Glutamatergic neuron (in vitro differentiated cells): ENCODE results near the gene SYNJ2. TPM values are rescaled to one million over a fixed set of nuclear protein-coding genes. Genes with fewer than 3 reads are reported as not detected.

Source experiments
- DNase-seq: peaks from one replicate; pipeline ENCODE4 v3.0.0; 2022
- H3K27ac Mint-ChIP-seq: one replicate; pipeline ENCODE4 v1.8.0; 2020; ENCODE audit warnings: mild to moderate bottlenecking, mixed read lengths, inconsistent platforms; ENCODE audit not compliant: unreplicated experiment
- H3K27me3 Mint-ChIP-seq: one replicate; pipeline ENCODE4 v1.8.0; 2020; ENCODE audit warnings: mild to moderate bottlenecking, moderate library complexity, mixed read lengths, inconsistent platforms; ENCODE audit not compliant: unreplicated experiment
- H3K36me3 Mint-ChIP-seq: one replicate; pipeline ENCODE4 v1.8.0; 2020; ENCODE audit warnings: mild to moderate bottlenecking, mixed read lengths, inconsistent platforms; ENCODE audit not compliant: unreplicated experiment
- H3K4me1 Mint-ChIP-seq: one replicate; pipeline ENCODE4 v1.8.0; 2020; ENCODE audit warnings: mild to moderate bottlenecking, low read depth, mixed read lengths, inconsistent platforms; ENCODE audit not compliant: unreplicated experiment
- H3K4me3 Mint-ChIP-seq: one replicate; pipeline ENCODE4 v1.8.0; 2020; ENCODE audit warnings: mild to moderate bottlenecking, mixed read lengths, inconsistent platforms; ENCODE audit not compliant: unreplicated experiment
- H3K9me3 Mint-ChIP-seq: one replicate; pipeline ENCODE4 v1.8.0; 2020; ENCODE audit warnings: mild to moderate bottlenecking, moderate library complexity, mixed read lengths, inconsistent platforms; ENCODE audit not compliant: unreplicated experiment
- CTCF ChIP-seq: fragments of 200-600 bp; sonication (generic); IDR thresholded peaks from one replicate; pipeline ENCODE4 v1.5.0; 2021; ENCODE audit not compliant: partially characterized antibody, unreplicated experiment
- total RNA-seq: library from RNA; stranded (reverse); fragmentation: NEBNext Ultra II Directional; extraction: Animal tissue kit (Norgen Biotek cat#: 25700); gene quantifications from one replicate; pipeline ENCODE4 v1.2.1, GENCODE V29; 2021; ENCODE audit not compliant: unreplicated experiment

Gene SYNJ2
- total RNA-seq, 1 donor from 2014 or later: 2.4 TPM

DNA sequence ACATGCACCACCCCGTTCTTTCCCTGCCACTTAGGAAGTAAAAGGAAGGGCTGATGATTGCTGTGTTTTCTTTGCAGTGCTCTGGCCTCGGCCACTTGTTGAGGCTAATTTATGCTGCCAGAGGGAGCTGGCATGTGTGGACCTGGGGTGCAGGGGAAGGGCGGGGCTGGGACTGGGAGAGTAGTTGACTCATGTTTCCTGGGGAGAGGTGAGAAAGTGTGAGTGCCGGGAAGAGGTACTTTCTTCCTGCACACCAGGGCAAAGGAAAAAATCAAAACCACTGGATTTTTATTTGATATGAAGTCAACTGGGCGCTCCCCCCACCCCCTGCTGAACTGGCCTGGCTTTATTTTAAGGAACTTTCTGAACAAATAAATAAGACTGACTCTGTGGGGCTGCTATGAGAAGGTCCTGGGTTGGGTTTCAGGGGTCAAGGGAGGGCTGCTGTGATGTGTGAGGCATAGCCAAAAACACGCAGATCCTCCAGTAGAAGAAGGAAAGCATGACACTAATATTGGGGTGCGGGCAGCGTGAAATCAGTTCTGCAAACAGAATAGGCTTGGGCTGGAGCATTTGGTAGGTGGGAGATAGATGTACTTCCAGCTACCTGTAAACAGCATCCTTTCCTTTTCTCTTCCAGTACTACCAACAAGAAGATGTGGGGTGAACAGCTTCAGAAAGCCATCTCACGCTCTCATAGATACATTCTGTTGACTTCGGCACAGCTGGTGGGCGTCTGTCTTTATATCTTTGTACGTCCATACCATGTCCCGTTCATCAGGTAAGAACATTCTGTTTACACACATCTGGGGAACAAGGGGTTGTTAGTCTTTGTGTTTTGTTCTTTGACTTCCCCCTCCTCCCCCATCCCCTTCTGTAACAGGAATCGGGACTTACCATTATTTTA lies 87.5 kb downstream of the SYNJ2 start:
- DNase-seq: no peak
- Mint-ChIP-seq H3K27me3 (peaks cover 10% of the 10 kb centered on the region), H3K27ac (no peak overlapping the region), H3K4me1 (peaks cover 24% of the 10 kb centered on the region), H3K36me3 (no peaks in the 10 kb centered on the region), H3K9me3 (peaks cover 10% of the 10 kb centered on the region), H3K4me3 (no peak overlapping the region)
- TF ChIP-seq CTCF: no peak

GRCh38 chr6:158069800-158070195 lies 88.1 kb downstream of the SYNJ2 start:
- Mint-ChIP-seq H3K4me3 (no peak overlapping the region), H3K9me3 (peaks cover 10% of the 10 kb centered on the region), H3K4me1 (peaks cover 26% of the 10 kb centered on the region), H3K36me3 (no peaks in the 10 kb centered on the region), H3K27ac (no peak overlapping the region), H3K27me3 (peaks cover 10% of the 10 kb centered on the region)
- no peak for TF ChIP-seq CTCF
- no peak for DNase-seq

GRCh38 chr6:158070513-158070912 lies 88.8 kb downstream of the SYNJ2 start:
- peaks cover 25% of the 10 kb centered on the region for H3K4me1 Mint-ChIP-seq
- H3K4me3 Mint-ChIP-seq: no peak overlapping the region
- no peak for TF ChIP-seq CTCF
- H3K27me3 Mint-ChIP-seq: peaks cover 10% of the 10 kb centered on the region
- no peak overlapping the region for H3K27ac Mint-ChIP-seq
- peaks cover 10% of the 10 kb centered on the region for H3K9me3 Mint-ChIP-seq
- no peak for DNase-seq
- H3K36me3 Mint-ChIP-seq: no peaks in the 10 kb centered on the region

DNA sequence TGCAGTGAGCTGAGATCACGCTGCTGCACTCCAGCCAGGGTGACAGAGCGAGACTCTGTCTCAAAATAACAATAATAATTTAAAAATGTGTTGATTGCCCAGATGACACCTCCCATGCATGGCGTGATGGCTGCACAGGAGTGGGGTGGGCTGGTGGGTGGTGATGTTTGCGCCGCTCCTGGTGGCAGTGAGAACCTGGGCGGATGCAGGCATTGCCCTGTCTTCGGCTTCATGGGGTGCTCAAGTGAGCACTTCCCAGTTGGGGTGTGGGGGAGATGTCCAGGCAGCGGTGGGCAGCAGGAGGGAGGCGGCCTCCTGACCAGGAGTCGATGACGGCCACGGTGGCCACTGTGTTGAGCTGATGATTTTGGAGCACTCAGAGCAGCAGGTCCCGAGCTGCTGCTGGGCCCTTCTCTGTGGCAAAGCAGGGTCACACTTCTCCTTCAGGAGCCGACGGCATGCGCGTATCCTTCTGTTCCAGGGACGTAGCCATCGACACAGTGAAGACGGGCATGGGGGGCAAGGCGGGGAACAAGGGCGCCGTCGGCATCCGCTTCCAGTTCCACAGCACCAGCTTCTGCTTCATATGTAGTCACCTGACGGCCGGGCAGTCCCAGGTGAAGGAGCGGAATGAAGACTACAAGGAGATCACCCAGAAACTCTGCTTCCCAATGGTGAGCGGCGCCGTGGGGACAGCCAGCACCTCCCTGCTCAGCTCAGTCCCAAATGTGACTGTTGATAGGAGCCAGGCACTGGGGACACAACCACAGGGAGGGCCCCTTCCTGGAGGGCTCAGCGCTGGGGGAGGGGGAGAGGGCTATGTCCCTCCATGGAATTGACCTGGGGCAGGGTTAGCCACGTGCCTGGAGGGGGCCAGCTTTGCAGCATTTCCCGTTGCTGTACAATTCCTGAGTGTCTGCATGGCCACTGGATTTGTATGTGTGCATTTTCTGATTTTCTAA lies 89.7 kb downstream of the SYNJ2 start:
- no peak for DNase-seq
- Mint-ChIP-seq H3K27ac (no peak overlapping the region), H3K4me1 (peaks cover 16% of the 10 kb centered on the region), H3K36me3 (no peaks in the 10 kb centered on the region), H3K4me3 (no peak overlapping the region), H3K9me3 (peaks cover 3% of the 10 kb centered on the region), H3K27me3 (peaks cover 8% of the 10 kb centered on the region)
- TF ChIP-seq CTCF: no peak
